Inferior parietal cortex (tissue), 1 donor: ENCODE results near the gene CERS1.

Experiments
- DNase-seq: peaks from one replicate; pipeline ENCODE4 v3.0.0-alpha.2; 2016; ENCODE audit errors: extremely low spot score

The CERS1 gene

GRCh38 chr19:18870531-18871172 lies 25.3 kb downstream of the CERS1 start:
- DNase-seq: no peak

GRCh38 chr19:18869781-18870530 lies 26.0 kb downstream of the CERS1 start:
- DNase-seq: no peak

DNA sequence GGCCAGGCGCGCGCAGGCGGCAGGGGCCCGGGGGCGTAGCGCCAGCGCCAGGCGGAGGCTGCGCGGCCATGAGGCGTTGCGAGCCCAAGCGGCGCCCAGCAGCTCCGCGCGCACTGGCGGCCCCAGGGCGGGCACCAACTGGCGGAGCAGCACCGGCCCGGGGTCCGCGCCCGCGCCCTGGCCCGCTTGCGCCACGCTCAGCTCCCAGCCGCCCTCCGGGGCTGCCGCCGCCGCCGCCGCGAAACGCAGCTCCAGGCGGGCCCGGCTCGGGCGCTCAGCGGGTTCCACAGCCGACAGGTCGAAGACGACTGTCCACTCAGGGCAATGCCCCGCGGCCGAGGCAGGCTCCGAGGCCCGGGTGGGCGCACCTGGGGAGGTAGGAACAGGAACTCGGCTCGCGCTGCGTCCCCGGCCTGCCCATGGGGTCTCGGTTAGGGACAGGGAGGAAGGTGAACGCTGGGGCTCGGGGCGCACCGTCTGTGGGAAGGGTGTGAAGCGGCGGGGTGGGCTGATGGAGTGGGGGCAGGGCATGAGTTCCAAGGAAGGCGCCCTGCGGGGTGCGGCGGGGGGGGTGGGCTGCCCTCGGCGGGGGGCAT lies 26.8 kb downstream of the CERS1 start:
- no peak for DNase-seq

- peak; percentile 7 for DNase-seq
Observed at GRCh38 chr19:18868380-18869022, 27.5 kb downstream of the CERS1 start.

DNA sequence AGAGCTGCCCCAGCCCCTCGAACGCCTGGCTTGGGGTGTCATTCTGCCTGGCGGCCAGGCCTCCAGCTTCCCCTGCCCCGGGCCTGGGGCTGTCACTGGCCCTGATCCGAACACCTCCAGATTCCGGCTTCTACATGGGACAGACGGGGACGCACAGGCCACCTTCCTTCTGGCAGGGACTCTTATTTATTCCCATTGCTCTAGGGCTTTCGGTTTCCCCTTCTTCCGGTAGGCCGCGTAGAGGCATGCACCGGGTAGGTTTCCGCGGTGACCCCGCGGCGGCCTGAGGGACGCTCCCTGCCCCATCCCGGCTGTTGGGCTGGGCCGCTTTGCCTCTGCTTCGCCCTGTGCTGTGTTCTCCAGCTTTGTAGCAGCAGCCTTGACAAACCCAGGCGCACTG lies 28.2 kb downstream of the CERS1 start:
- DNase-seq: no peak

- no peak for DNase-seq
Observed at GRCh38 chr19:18867199-18867598, 28.8 kb downstream of the CERS1 start.

- DNase-seq: no peak
Observed at GRCh38 chr19:18866800-18867123, 29.2 kb downstream of the CERS1 start.

DNA sequence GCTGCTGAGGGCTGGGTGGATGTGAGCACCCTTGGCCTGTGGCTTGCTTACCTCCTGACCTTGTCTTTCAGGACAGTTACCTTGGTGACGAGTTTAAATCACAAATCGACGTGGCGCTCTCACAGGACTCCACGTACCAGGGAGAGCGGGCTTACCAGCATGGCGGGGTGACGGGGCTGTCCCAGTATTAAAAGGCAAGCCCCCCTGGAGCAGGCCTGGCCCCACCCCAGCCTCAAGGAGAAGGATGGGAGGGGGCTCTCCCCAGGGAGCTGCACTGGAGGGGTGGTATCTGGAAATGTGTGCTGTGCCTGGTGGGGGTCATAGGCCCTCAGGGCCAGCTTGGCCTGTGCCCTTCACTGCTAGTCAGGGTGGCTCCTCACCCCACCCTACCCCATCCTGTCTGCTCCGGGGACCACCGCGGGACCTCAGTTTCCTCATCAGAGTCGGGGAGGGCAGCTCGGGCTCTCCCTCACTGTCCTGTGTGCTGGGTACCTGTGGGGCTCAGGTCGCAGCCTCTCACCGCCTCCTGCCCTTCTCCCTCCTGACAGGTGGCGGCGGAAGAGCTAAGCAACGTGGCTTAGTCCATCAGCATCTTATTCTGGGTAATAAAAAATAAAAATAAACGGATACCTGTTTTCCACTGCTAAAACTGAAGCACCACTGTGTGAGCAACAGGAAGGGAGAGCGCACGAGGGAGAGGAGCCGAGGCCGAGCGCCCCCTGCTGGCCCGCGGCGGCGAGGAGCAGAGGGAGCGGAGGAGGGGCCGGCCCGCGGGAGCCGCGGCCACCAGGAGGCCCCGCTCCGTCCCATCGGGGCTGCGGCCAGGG lies 29.8 kb downstream of the CERS1 start:
- peak; percentile 73 for DNase-seq

GRCh38 chr19:18865106-18865972 lies 30.6 kb downstream of the CERS1 start:
- no peak for DNase-seq

- no peak for DNase-seq
Observed at GRCh38 chr19:18863843-18864362, 32.1 kb downstream of the CERS1 start.

GRCh38 chr19:18862976-18863842 lies 32.7 kb downstream of the CERS1 start:
- no peak for DNase-seq

DNA sequence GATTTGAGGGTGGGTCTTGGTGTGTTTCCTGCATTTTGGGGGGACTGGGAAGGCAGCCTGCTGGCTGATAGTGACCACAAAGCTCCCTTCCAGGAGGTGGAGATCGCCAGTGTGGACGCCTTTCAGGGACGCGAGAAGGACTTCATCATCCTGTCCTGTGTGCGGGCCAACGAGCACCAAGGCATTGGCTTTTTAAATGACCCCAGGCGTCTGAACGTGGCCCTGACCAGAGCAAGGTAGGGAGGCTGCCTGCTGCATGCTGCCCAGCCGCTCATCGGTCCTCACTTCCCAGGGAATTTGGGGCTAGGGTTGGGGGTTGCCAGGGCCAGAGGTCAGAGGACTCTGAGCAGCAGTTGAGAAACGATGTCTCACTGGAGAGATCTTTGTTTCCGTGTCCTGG lies 34.0 kb downstream of the CERS1 start:
- no peak for DNase-seq

DNA sequence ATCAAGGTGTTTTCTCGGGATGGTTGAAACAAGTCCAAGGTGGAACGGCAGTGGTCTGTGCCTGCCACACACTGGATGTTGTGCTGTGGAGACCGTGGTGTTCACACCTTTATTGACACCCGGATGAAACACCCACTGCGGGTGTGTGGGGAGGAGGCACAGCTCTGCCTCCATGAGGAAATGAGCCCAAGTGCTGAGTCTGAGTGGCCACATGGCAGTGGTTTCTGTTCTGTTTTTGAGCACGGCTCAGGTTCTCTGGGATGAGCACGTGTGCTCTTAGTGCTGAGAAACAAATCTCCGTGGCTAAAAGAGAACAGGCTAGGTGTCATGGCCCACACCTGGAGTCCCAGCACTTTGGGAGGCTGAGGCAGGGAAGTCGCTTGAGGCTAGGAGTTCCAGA lies 34.7 kb downstream of the CERS1 start:
- DNase-seq: no peak

GRCh38 chr19:18860725-18861124 lies 35.2 kb downstream of the CERS1 start:
- no peak for DNase-seq

DNA sequence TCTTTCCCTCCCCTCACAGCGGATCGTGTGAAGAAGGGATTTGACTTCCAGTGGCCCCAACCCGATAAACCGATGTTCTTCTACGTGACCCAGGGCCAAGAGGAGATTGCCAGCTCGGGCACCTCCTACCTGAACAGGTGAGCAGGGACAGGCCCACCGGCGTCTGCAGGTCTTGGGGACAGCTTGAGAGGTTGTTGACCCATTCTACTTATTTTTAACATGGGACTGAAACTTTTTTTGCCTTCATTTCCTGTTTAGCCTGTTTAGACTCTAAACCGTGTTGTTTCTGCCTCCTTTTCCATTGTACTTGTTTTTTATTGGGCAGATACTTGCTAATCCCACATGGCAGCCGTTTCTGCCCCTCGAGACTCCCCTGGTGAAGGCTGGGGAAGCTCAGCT lies 35.7 kb downstream of the CERS1 start:
- DNase-seq: no peak

GRCh38 chr19:18859676-18860301 lies 36.2 kb downstream of the CERS1 start:
- no peak for DNase-seq

GRCh38 chr19:18858906-18859646 lies 36.9 kb downstream of the CERS1 start:
- no peak for DNase-seq

DNA sequence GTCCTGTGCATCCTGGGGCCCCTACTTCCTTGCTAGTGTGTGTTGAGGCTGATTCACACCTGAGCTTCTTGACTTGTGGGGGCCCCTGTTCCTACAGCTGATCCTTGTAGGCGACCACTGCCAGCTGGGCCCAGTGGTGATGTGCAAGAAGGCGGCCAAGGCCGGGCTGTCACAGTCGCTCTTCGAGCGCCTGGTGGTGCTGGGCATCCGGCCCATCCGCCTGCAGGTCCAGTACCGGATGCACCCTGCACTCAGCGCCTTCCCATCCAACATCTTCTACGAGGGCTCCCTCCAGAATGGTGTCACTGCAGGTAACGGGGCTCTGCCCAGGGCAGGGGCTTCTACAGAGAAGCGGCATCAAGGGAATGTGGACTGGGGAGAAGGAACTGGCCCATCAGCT lies 38.7 kb downstream of the CERS1 start:
- no peak for DNase-seq
